Measurements from ENCODE around the gene KRT33A.

Gene KRT33A

DNA sequence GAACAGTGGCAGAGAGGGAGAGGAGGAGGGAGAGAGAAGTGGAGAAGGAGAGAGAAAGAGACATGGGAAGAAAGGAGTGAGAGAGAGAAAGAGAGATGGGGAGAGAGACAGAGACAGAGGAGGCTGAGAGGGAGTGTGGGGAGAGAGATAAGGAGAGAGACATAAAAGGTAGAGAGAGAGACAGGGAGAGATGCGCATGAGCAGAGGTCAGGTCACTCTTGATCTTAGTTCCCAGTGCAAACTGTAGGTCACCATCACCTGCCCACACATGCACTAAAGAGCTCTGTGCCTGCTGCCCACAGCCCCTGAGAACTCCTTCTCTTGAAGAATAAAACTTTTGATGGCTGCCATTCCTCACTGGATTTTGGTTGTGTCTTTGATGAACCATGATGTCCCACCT, 14.9 kb downstream of the KRT33A start:
- no peak for DNase-seq (ENCODE audit: extremely low read depth, low read depth)
- no peak for TF ChIP-seq CTCF (IDR thresholded peaks at IDR 0.05; ENCODE audit: low read depth, low read length, missing control alignments)

GRCh38 chr17:41334385-41335305, 16.0 kb downstream of the KRT33A start:
- no peak overlapping the region for H3K4me3 ChIP-seq (replicated peaks; ENCODE audit: low read depth, low read length)
- no peak for DNase-seq (ENCODE audit: extremely low read depth, low read depth)
- no peak for TF ChIP-seq CTCF (IDR thresholded peaks at IDR 0.05; ENCODE audit: low read depth, low read length, missing control alignments)

More for the DNA sequence above, 14.9 kb downstream of the KRT33A start:
- no peak overlapping the region for H3K4me3 ChIP-seq (replicated peaks; ENCODE audit: low read depth, low read length)

DNA sequence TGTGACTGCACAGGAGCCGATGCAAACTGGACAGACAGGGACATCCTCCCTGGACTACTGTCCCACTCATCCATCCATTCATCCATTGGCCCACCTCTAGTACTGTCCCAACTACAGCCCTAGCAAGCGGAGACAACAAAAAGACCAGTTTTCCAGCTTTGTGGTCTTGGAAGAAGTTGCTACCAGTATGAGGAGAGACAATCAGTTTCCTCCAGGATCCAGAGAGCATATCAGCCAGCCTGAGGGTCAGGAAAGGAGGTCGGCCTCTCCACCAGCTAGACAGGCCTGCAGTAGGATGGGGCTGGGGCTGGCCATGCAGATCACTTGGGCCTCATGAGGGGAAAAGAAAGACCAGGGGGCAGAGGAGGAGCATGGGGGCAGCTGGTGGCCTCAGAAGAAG, 16.8 kb downstream of the KRT33A start:
- no peak for DNase-seq (ENCODE audit: extremely low read depth, low read depth)
- no peak for TF ChIP-seq CTCF (IDR thresholded peaks at IDR 0.05; ENCODE audit: low read depth, low read length, missing control alignments)
- no peak overlapping the region for H3K4me3 ChIP-seq (replicated peaks; ENCODE audit: low read depth, low read length)

- TF ChIP-seq CTCF (IDR thresholded peaks at IDR 0.05; ENCODE audit: low read depth, low read length, missing control alignments) = no peak
- no peak for DNase-seq (ENCODE audit: extremely low read depth, low read depth)
Observed at GRCh38 chr17:41333098-41333497, 17.5 kb downstream of the KRT33A start.

DNA sequence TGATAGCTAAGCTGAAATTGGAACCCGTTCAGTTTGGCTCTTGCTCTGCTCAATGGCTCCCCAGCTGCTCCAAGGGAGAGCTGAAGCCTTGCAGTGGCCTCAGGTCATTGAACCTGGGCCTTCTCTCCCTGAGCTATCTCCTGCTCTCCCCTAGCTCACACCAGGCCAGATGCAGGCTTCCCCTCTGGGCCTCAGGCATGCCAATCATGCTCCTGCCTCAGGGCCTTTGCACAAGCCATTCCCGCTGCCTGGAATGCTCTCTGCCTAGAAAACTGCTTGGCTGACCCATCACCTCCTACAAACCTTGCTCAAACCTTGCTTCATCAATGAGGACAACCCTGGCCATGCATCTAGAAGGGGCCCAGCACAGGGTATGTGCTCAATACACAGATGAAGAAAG, 18.4 kb downstream of the KRT33A start:
- H3K4me3 ChIP-seq (replicated peaks; ENCODE audit: low read depth, low read length) = no peak overlapping the region
- no peak for TF ChIP-seq CTCF (IDR thresholded peaks at IDR 0.05; ENCODE audit: low read depth, low read length, missing control alignments)
- DNase-seq (ENCODE audit: extremely low read depth, low read depth) = no peak

More at GRCh38 chr17:41333098-41333497, 17.5 kb downstream of the KRT33A start:
- H3K4me3 ChIP-seq (replicated peaks; ENCODE audit: low read depth, low read length) = no peak overlapping the region

GRCh38 chr17:41331606-41332005, 19.0 kb downstream of the KRT33A start:
- no peak for TF ChIP-seq CTCF (IDR thresholded peaks at IDR 0.05; ENCODE audit: low read depth, low read length, missing control alignments)
- no peak for DNase-seq (ENCODE audit: extremely low read depth, low read depth)
- no peak overlapping the region for H3K4me3 ChIP-seq (replicated peaks; ENCODE audit: low read depth, low read length)

Data from HFF-Myc (cell line).